ENCODE results near the gene ADAMTS16.

DNA sequence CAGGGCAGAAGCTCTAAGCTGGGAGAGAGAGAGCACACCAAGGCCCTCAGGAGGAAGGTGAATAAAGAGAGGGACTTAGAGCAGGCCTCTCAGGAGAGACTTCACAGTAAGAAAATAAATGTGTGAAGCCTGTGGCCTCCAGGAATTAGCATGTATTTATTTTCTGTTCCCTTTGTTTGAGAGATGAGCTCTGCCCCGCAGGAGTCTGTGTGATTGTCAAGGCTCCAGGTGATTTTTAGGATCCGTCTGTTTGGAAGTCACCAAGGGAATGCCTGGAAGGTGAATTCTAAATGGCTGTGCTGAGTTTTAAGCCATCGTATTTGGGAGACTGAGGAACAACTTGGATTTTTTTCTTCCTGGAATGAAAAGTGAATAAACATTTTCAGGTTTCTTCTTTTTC lies 174.0 kb downstream of the ADAMTS16 start:
- TF ChIP-seq, protein P1, sequence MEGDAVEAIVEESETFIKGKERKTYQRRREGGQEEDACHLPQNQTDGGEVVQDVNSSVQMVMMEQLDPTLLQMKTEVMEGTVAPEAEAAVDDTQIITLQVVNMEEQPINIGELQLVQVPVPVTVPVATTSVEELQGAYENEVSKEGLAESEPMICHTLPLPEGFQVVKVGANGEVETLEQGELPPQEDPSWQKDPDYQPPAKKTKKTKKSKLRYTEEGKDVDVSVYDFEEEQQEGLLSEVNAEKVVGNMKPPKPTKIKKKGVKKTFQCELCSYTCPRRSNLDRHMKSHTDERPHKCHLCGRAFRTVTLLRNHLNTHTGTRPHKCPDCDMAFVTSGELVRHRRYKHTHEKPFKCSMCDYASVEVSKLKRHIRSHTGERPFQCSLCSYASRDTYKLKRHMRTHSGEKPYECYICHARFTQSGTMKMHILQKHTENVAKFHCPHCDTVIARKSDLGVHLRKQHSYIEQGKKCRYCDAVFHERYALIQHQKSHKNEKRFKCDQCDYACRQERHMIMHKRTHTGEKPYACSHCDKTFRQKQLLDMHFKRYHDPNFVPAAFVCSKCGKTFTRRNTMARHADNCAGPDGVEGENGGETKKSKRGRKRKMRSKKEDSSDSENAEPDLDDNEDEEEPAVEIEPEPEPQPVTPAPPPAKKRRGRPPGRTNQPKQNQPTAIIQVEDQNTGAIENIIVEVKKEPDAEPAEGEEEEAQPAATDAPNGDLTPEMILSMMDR (IDR thresholded peaks at IDR 0.05): no peak
- TF ChIP-seq POLR2A (IDR thresholded peaks at IDR 0.05): no peak
